RCC 7860 (cell line): ENCODE measurements around the gene TNNI2.
"Not testable (repeated sequence)": the region's sequence is repeated elsewhere in the genome, so short reads cannot be mapped to it uniquely, and the experiment has no call there.

Source experiments
- DNase-seq: peaks from one replicate; pipeline ENCODE4 v3.0.0-alpha.2; 2015; ENCODE audit warnings: low spot score
- FAIRE-seq: peaks from 2 replicates; lab custom pipeline; 2012; peaks lifted over from hg19 to GRCh38; lab: Jason Lieb, UNC

Gene TNNI2

GRCh38 chr11:1883346-1884302, 44.8 kb downstream of the TNNI2 start:
- DNase-seq (no peak), FAIRE-seq (no peak)

- no peak for DNase-seq
- no peak for FAIRE-seq
These were observed 45.5 kb downstream of the TNNI2 start for GRCh38 chr11:1884303-1884700.

GRCh38 chr11:1886551-1886950, 47.8 kb downstream of the TNNI2 start:
- not testable (repeated sequence) for DNase-seq, FAIRE-seq

GRCh38 chr11:1887451-1888346, 48.9 kb downstream of the TNNI2 start:
- no peak for FAIRE-seq
- no peak for DNase-seq

- DNase-seq (no peak), FAIRE-seq (no peak)
These were observed 49.6 kb downstream of the TNNI2 start for GRCh38 chr11:1888347-1888753.

- FAIRE-seq (no peak), DNase-seq (no peak)
These were observed 50.0 kb downstream of the TNNI2 start for GRCh38 chr11:1888811-1889210.

- DNase-seq = no peak
- FAIRE-seq = no peak
These were observed 50.6 kb downstream of the TNNI2 start for GRCh38 chr11:1889224-1889930.

- DNase-seq (no peak), FAIRE-seq (no peak)
These were observed 51.4 kb downstream of the TNNI2 start for GRCh38 chr11:1889941-1890855.
